ENCODE measurements around the gene LMX1A. TPM values are rescaled to one million over a fixed set of nuclear protein-coding genes. Genes with fewer than 3 reads are reported as not detected.

The LMX1A gene
- total RNA-seq, 2 experiments from 2014 or later = not detected

DNA sequence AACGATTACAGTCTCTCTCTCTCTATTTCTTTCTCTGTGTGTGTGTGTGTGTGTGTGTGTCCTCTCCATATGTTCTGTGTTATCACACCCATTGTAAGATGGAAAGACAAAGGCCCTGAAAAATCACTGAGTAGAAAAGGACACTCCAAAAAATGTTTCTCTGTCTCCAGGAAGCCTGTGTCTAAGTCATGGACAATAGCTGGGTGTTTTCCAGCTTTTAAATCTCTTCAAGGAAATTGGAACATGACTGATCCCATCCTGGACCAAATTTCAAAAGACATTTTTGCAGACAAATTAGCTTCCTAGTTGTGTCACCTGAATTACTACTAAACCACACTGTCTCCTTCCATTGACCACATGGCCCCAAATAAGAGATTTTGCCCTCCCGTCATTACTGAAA lies 31.0 kb upstream of the LMX1A start:
- H3K27me3 Mint-ChIP-seq = peaks cover 84% of the 10 kb centered on the region

DNA sequence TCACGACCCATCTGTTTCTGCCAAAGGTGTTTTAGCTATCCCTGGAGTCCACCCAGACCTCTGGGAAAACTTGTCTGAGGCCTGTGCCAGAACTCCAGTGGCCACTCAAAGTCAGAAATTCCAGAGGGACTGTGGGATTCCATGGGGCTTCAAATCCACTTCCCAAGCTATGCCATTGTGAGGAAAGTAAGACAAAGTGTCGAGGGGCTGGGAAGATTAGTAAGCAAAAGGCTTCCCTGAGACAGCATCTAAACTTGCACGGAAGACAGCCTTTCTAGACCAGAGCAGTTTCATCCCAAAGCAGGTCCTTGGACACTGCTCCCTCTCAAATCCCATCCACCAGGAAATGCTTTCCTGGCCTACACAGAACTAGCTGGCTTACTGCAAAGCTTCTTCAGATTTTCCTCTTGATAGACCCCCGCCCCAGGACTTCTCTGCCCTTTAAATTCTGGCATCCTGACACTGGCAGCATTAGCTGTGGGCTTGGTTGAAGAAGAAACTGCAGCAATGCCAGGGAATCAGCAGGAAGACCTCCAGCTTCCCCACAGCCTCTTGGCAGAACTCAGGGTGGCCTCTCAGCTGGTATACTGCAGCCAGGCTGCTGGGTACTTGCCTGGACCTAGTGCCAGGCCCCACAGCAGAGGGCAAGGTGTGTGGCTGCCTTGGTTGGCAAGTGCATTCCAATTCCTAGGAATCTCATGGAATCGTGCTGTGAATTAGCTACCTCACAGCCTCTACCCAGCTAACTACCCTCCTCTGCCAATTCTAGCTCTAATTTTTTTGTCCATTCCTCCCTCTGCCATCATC lies 27.3 kb upstream of the LMX1A start:
- DNase-seq = no peak
- Histone ChIP-seq H3K9me3 (ENCODE audit: control insufficient read depth in 1 of 2, insufficient read depth in 1 of 2, low read length in 2 of 2) (no peaks in the 10 kb centered on the region), H3K4me1 (ENCODE audit: insufficient read depth, low read length) (no peaks in the 10 kb centered on the region), H3K27me3 (ENCODE audit: control insufficient read depth in 1 of 2, insufficient read depth in 2 of 2, low read length in 2 of 2) (peaks cover 13 to 19% of the 10 kb centered on the region in 2 experiments), H3K27ac (ENCODE audit: low read depth in 1 of 2, low read length in 2 of 2) (no peak overlapping the region), H3K4me3 (ENCODE audit: low read length) (no peak overlapping the region), H3K36me3 (ENCODE audit: insufficient read depth, low read length) (no peaks in the 10 kb centered on the region)
- POLR2A ChIA-PET = interaction anchor here (0.5 kb wide), 1 partner anchor 29 kb away, joined by 3 read pairs; no protein-coding TSS in a partner anchor
- CTCF ChIA-PET = interaction anchor here (1.3 to 1.7 kb wide), 2 partner anchors 9 to 16 kb away, joined by 4 to 5 read pairs; no protein-coding TSS in a partner anchor
- ATAC-seq (ENCODE audit: poor library complexity) = no peak
- Mint-ChIP-seq H3K4me3 (no peak overlapping the region), H3K9me3 (peaks cover 2% of the 10 kb centered on the region), H3K27ac (no peak overlapping the region), H3K27me3 (peaks cover 79% of the 10 kb centered on the region), H3K4me1 (ENCODE audit: low read depth) (no peaks in the 10 kb centered on the region), H3K36me3 (ENCODE audit: low read depth) (no peaks in the 10 kb centered on the region)
- TF ChIP-seq, protein P1, sequence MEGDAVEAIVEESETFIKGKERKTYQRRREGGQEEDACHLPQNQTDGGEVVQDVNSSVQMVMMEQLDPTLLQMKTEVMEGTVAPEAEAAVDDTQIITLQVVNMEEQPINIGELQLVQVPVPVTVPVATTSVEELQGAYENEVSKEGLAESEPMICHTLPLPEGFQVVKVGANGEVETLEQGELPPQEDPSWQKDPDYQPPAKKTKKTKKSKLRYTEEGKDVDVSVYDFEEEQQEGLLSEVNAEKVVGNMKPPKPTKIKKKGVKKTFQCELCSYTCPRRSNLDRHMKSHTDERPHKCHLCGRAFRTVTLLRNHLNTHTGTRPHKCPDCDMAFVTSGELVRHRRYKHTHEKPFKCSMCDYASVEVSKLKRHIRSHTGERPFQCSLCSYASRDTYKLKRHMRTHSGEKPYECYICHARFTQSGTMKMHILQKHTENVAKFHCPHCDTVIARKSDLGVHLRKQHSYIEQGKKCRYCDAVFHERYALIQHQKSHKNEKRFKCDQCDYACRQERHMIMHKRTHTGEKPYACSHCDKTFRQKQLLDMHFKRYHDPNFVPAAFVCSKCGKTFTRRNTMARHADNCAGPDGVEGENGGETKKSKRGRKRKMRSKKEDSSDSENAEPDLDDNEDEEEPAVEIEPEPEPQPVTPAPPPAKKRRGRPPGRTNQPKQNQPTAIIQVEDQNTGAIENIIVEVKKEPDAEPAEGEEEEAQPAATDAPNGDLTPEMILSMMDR (IDR thresholded peaks at IDR 0.05) = no peak
- intact Hi-C loops (cut with DNase I, micrococcal nuclease) = no loop called here

More for the DNA sequence above, 31.0 kb upstream of the LMX1A start:
- peaks cover 3% of the 10 kb centered on the region for H3K4me1 Mint-ChIP-seq (ENCODE audit: low read depth)
- no peak overlapping the region for H3K27ac ChIP-seq (ENCODE audit: low read depth in 1 of 2, low read length in 2 of 2)
- H3K4me3 Mint-ChIP-seq = no peak overlapping the region
- no peaks in the 10 kb centered on the region for H3K36me3 ChIP-seq (ENCODE audit: insufficient read depth, low read length)
- ATAC-seq (ENCODE audit: poor library complexity) = no peak
- peaks cover 38 to 51% of the 10 kb centered on the region in 2 experiments for H3K27me3 ChIP-seq (ENCODE audit: control insufficient read depth in 1 of 2, insufficient read depth in 2 of 2, low read length in 2 of 2)
- H3K9me3 Mint-ChIP-seq = no peaks in the 10 kb centered on the region
- ChIA-PET CTCF (interaction anchor here (0.5 kb wide), 1 partner anchor 366 kb away, joined by 3 read pairs; no protein-coding TSS in a partner anchor), POLR2A (no interaction called here)
- TF ChIP-seq, protein P1 (IDR thresholded peaks at IDR 0.05) = no peak
- no peak overlapping the region for H3K27ac Mint-ChIP-seq
- H3K9me3 ChIP-seq (ENCODE audit: control insufficient read depth in 1 of 2, insufficient read depth in 1 of 2, low read length in 2 of 2) = no peaks in the 10 kb centered on the region
- H3K4me1 ChIP-seq (ENCODE audit: insufficient read depth, low read length) = peaks cover 4% of the 10 kb centered on the region
- no peak overlapping the region for H3K4me3 ChIP-seq (ENCODE audit: low read length)
- DNase-seq = no peak
- no peaks in the 10 kb centered on the region for H3K36me3 Mint-ChIP-seq (ENCODE audit: low read depth)
- intact Hi-C loops (cut with DNase I, micrococcal nuclease) = no loop called here

DNA sequence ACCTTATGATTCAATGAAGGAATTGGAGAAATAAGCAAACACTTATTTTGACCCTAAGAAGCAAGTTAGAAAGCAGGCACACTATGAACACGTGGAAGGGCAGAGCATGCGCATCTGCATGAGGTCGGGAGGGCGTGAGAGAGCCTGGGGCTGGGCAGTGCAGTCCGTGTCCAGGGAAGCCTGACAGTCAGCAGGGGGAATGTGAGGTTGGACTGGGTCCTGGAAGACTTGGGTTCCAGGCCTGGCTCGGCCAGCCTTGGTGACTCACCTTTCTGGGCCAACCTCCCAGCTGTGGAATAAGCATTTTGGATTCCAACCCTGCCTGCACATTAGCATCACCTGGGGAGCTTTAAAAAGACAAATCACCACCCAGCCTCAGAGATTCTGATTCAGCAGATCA lies 26.6 kb upstream of the LMX1A start:
- H3K9me3 Mint-ChIP-seq = peaks cover 2% of the 10 kb centered on the region
- ATAC-seq (ENCODE audit: poor library complexity) (no peak), DNase-seq (no peak)
- H3K4me3 Mint-ChIP-seq = no peak overlapping the region
- Histone ChIP-seq H3K27me3 (ENCODE audit: control insufficient read depth in 1 of 2, insufficient read depth in 2 of 2, low read length in 2 of 2) (peaks cover 7 to 11% of the 10 kb centered on the region in 2 experiments), H3K36me3 (ENCODE audit: insufficient read depth, low read length) (no peaks in the 10 kb centered on the region), H3K9me3 (ENCODE audit: control insufficient read depth in 1 of 2, insufficient read depth in 1 of 2, low read length in 2 of 2) (no peaks in the 10 kb centered on the region), H3K4me1 (ENCODE audit: insufficient read depth, low read length) (no peaks in the 10 kb centered on the region), H3K4me3 (ENCODE audit: low read length) (no peak overlapping the region), H3K27ac (ENCODE audit: low read depth in 1 of 2, low read length in 2 of 2) (no peak overlapping the region)
- peaks cover 71% of the 10 kb centered on the region for H3K27me3 Mint-ChIP-seq
- no peaks in the 10 kb centered on the region for H3K36me3 Mint-ChIP-seq (ENCODE audit: low read depth)
- intact Hi-C loops (cut with DNase I, micrococcal nuclease) = no loop called here
- POLR2A ChIA-PET = interaction anchor here (0.6 kb wide), 1 partner anchor 377 kb away, joined by 3 read pairs; no protein-coding TSS in a partner anchor
- H3K4me1 Mint-ChIP-seq (ENCODE audit: low read depth) = no peaks in the 10 kb centered on the region
- no peak overlapping the region for H3K27ac Mint-ChIP-seq
- CTCF ChIA-PET = interaction anchor here (1.7 kb wide), 1 partner anchor 15 kb away, joined by 5 read pairs; no protein-coding TSS in a partner anchor
- TF ChIP-seq, protein P1 (IDR thresholded peaks at IDR 0.05) = no peak
